AG04450 (cell line): ENCODE results near the gene EME1. TPM values are rescaled to one million over a fixed set of nuclear protein-coding genes. Genes with fewer than 3 reads are reported as not detected.

ENCODE experiments used
- CTCF ChIA-PET: fragments of 300-600, 350-600 bp; formaldehyde crosslinking; extraction: SDS; loops from one replicate; lab custom pipeline; 2022; ENCODE audit warnings: antibody characterized with exemption, inconsistent platforms; lab: Charles Lee
- POLR2A ChIA-PET: fragments of 350-600 bp; formaldehyde crosslinking; extraction: SDS; loops from one replicate; lab custom pipeline; 2021; ENCODE audit warnings: antibody characterized with exemption, inconsistent platforms; lab: Yijun Ruan, JAX
- DNase-seq: peaks from one replicate; pipeline ENCODE4 v3.0.0-alpha.2; 2011; ENCODE audit warnings: low read depth, low spot score
- H3K27ac ChIP-seq: one replicate; pipeline ENCODE4 v1.5.1; 2012; ENCODE audit warnings: low read depth, low read length, control low read depth
- H3K27me3 ChIP-seq: one replicate; pipeline ENCODE4 v1.6.0; 2012; ENCODE audit warnings: low read length; ENCODE audit not compliant: control insufficient read depth, insufficient read depth
- H3K4me3 ChIP-seq: 2 replicates; pipeline ENCODE4 v1.5.1; 2011; ENCODE audit warnings: mild to moderate bottlenecking, low read depth, low read length, control low read depth
- H3K9me3 ChIP-seq: 2 replicates; pipeline ENCODE4 v1.5.1; 2012; ENCODE audit warnings: low read length; ENCODE audit not compliant: control insufficient read depth, insufficient read depth
- CTCF ChIP-seq: IDR thresholded peaks from 2 replicates; pipeline ENCODE4 v1.5.1; 2011; ENCODE audit warnings: low read depth, low read length, control low read depth, inconsistent platforms
- polyA plus RNA-seq: library from polyadenylated mRNA; depleted of rRNA; stranded (reverse); fragments of >200 nt; gene quantifications from 2 replicates; pipeline ENCODE4 v1.2.3, GENCODE V29; 2011

The EME1 gene
- polyA plus RNA-seq, 1 experiment: 2.5 TPM

- H3K9me3 ChIP-seq: no peaks in the 10 kb centered on the region; the same call in 1 of the 2 replicates
- no peaks in the 10 kb centered on the region for H3K27me3 ChIP-seq
- ChIA-PET CTCF (interaction anchor here (2.0 kb wide), 1 partner anchor 27 kb away, joined by 10 read pairs; the partner anchor contains the start of gene LRRC59), POLR2A (no interaction called here)
- H3K4me3 ChIP-seq: no peak overlapping the region
- no peak for TF ChIP-seq CTCF
- no peak for DNase-seq
- H3K27ac ChIP-seq: peak overlapping the region; percentile 57
These were observed 51.4 kb downstream of the EME1 start for GRCh38 chr17:50424246-50424995.

GRCh38 chr17:50424996-50425681, 52.1 kb downstream of the EME1 start:
- no peak for TF ChIP-seq CTCF
- ChIA-PET CTCF (interaction anchor here (0.5 to 2.0 kb wide), 2 partner anchors 28 to 351 kb away, joined by 7 to 10 read pairs; partner anchors contain the start of gene LRRC59), POLR2A (interaction anchor here (1.8 kb wide), 1 partner anchor 28 kb away, joined by 13 read pairs; the partner anchor contains the start of gene LRRC59)
- peak overlapping the region; percentile 68 for H3K27ac ChIP-seq
- H3K4me3 ChIP-seq: peak overlapping the region; percentile 61
- no peak for DNase-seq
- no peaks in the 10 kb centered on the region; the same call in 1 of the 2 replicates for H3K9me3 ChIP-seq
- H3K27me3 ChIP-seq: no peaks in the 10 kb centered on the region

- ChIA-PET POLR2A (interaction anchor here (1.0 to 1.8 kb wide), 3 partner anchors 10 to 137 kb away, joined by 3 to 13 read pairs (median 3); partner anchors contain the start of gene LRRC59), CTCF (interaction anchor here (0.5 to 2.0 kb wide), 5 partner anchors 11 to 352 kb away, joined by 3 to 10 read pairs (median 7); partner anchors contain the start of gene LRRC59)
- Histone ChIP-seq H3K4me3 (peak within 1 kb of the TSS; percentile 73), H3K27ac (peak within 1 kb of the TSS; percentile 68), H3K27me3 (no peaks in the 10 kb centered on the region), H3K9me3 (no peaks in the 10 kb centered on the region; the same call in 1 of the 2 replicates)
- no peak for DNase-seq
- TF ChIP-seq CTCF: no peak
These were observed 52.8 kb downstream of the EME1 start, which contains the start of gene ACSF2 for GRCh38 chr17:50425682-50426471. Gene ACSF2 (plus strand): TSS chr17:50426218. CDS start chr17:50426262, 44 bp downstream.

- H3K4me3 ChIP-seq: peak overlapping the region; percentile 73
- no peak for DNase-seq
- H3K27me3 ChIP-seq: no peaks in the 10 kb centered on the region
- peak overlapping the region; percentile 68 for H3K27ac ChIP-seq
- H3K9me3 ChIP-seq: no peaks in the 10 kb centered on the region; the same call in 1 of the 2 replicates
- POLR2A ChIA-PET: interaction anchor here (0.9 to 1.8 kb wide), 5 partner anchors 11 to 137 kb away, joined by 3 to 13 read pairs (median 3); partner anchors contain the start of gene LRRC59
- CTCF ChIA-PET: interaction anchor here (0.6 to 1.5 kb wide), 3 partner anchors 11 to 64 kb away, joined by 3 to 8 read pairs (median 3); partner anchors contain the start of gene LRRC59
- TF ChIP-seq CTCF: no peak
These were observed 53.4 kb downstream of the EME1 start for GRCh38 chr17:50426472-50426782.
